HepG2 (cell line): ENCODE measurements around the gene LDHAL6B. TPM values are rescaled to one million over a fixed set of nuclear protein-coding genes. Genes with fewer than 3 reads are reported as not detected.

Experiments used
- ATAC-seq: fragments of 200-7000 bp; cut with Tn5 transposase; 3 replicates; pipeline ENCODE4 v1.9.1; 2020; ENCODE audit warnings: mild to moderate bottlenecking, moderate library complexity
- BruUV-seq: library from RNA; stranded (reverse); fragments of 400-500 nt; replicated peaks from 2 replicates; lab custom pipeline; 2021; lab: Mats Ljungman, UMichigan
- CTCF ChIA-PET: fragments of 300-600 bp; formaldehyde crosslinking; extraction: SDS; loops from one replicate; lab custom pipeline; 2021; ENCODE audit warnings: low total read pairs, inconsistent platforms, low intra/inter-chr PET ratio; lab: Yijun Ruan, JAX
- POLR2A ChIA-PET: fragments of 350-600 bp; sonication (Branson Sonifier 250); formaldehyde crosslinking; loops from one replicate; lab custom pipeline; 2020; ENCODE audit warnings: antibody characterized with exemption, inconsistent platforms; lab: Yijun Ruan, JAX
- DNase-seq: peaks from one replicate; pipeline ENCODE4 v3.0.0-alpha.2; 2015; ENCODE audit warnings: low spot score
- FAIRE-seq: peaks from 3 replicates; lab custom pipeline; 2011; peaks lifted over from hg19 to GRCh38; lab: Jason Lieb, UNC
- H2AFZ ChIP-seq: one replicate; pipeline ENCODE4 v1.6.1; 2011; ENCODE audit warnings: low read length, inconsistent platforms
- H3K27ac ChIP-seq: fragments of 300-600 bp; 3 replicates; pipeline ENCODE4 v1.8.0; 2011; ENCODE audit warnings: mixed run types, mild to moderate bottlenecking, mixed read lengths, low read length, inconsistent platforms; ENCODE audit not compliant: insufficient read depth; ENCODE audit errors: extremely low read length
- H3K27me3 ChIP-seq, 2 experiments: fragments of 200-600 bp in 1 of 2; 2 replicates in 1 of 2; 3 replicates in 1 of 2; pipeline versions ENCODE4 v1.6.0 to v1.8.0; 2011; ENCODE audit warnings: low read length in 2 of 2, mild to moderate bottlenecking in 2 of 2, moderate library complexity in 2 of 2, inconsistent platforms in 1 of 2; ENCODE audit not compliant: insufficient read depth in 2 of 2, control insufficient read depth in 1 of 2
- H3K36me3 ChIP-seq, 2 experiments: fragments of 200-600 bp in 1 of 2; replicated peaks in 1 of 2; 2 replicates in 1 of 2; 3 replicates in 1 of 2; pipeline versions ENCODE4 v1.5.1 to v1.8.0; 2011; ENCODE audit warnings: low read length in 2 of 2, inconsistent platforms in 1 of 2; ENCODE audit not compliant: insufficient read depth in 2 of 2, control insufficient read depth in 1 of 2
- H3K4me1 ChIP-seq: 2 replicates; pipeline ENCODE4 v1.5.1; 2012; ENCODE audit warnings: low read length, inconsistent platforms; ENCODE audit not compliant: insufficient read depth
- H3K4me2 ChIP-seq: 2 replicates; pipeline ENCODE4 v1.6.0; 2011; ENCODE audit warnings: low read depth, low read length, inconsistent platforms
- H3K4me3 ChIP-seq, 3 experiments: fragments of 200-600 bp in 1 of 3; sonication (generic), shearing (Covaris generic) in 1 of 3; replicated peaks in 1 of 3; 2 replicates each; pipeline ENCODE4 v1.5.1; 2011 to 2016; ENCODE audit warnings: low read length in 3 of 3, inconsistent platforms in 2 of 3, low read depth in 2 of 3, mild to moderate bottlenecking in 2 of 3, control low read depth in 1 of 3, mixed read lengths in 1 of 3; ENCODE audit not compliant: insufficient read depth in 1 of 3
- H3K79me2 ChIP-seq: one replicate; pipeline ENCODE4 v1.6.1; 2011; ENCODE audit warnings: low read length, inconsistent platforms; ENCODE audit not compliant: insufficient read depth
- H3K9ac ChIP-seq: 2 replicates; pipeline ENCODE4 v1.6.0; 2011; ENCODE audit warnings: mild to moderate bottlenecking, low read depth, low read length, inconsistent platforms; ENCODE audit not compliant: insufficient read depth
- H3K9me3 ChIP-seq: 2 replicates; pipeline ENCODE4 v1.5.1; 2012; ENCODE audit warnings: mild to moderate bottlenecking, low read length
- H4K20me1 ChIP-seq: 2 replicates; pipeline ENCODE4 v1.6.0; 2011; ENCODE audit warnings: inconsistent platforms, mild to moderate bottlenecking, low read length, moderate library complexity; ENCODE audit not compliant: insufficient read depth
- ADNP ChIP-seq: sonication (generic); formaldehyde crosslinking; IDR thresholded peaks from 2 replicates; pipeline ENCODE4 v1.4.0; 2020; ENCODE audit warnings: missing genetic modification reagents
- CBX5 ChIP-seq: sonication (generic); formaldehyde crosslinking; IDR thresholded peaks from 2 replicates; pipeline ENCODE4 v1.4.0; 2020; ENCODE audit warnings: missing genetic modification reagents, borderline replicate concordance
- ZNF674 ChIP-seq: sonication (generic); formaldehyde crosslinking; IDR thresholded peaks from 2 replicates; pipeline ENCODE4 v1.5.0; 2020; ENCODE audit warnings: low read depth, mild to moderate bottlenecking, missing genetic modification reagents
- WGBS: methylation state at CpG from one replicate; pipeline ENCODE4 v1.1.6; 2017; ENCODE audit warnings: low lambda C conversion rate; 5-methylcytosine and 5-hydroxymethylcytosine counted together
- in situ Hi-C: cut with HindIII; loops from 2 replicates; pipeline ENCODE4 v1.10.0; 2017; ENCODE audit warnings: low pct_unique_long_range_greater_than_20kb; ENCODE audit not compliant: extremely low pct_ligation_motif_present
- intact Hi-C: fragments of 100-400 bp; cut with micrococcal nuclease; formaldehyde crosslinking; loops from one replicate; pipeline ENCODE4 v1.10.0; 2022; ENCODE audit not compliant: unreplicated experiment
- polyA plus RNA-seq, 8 experiments: library from polyadenylated mRNA; depleted of rRNA in 3 of 8; stranded (reverse) in 7 of 8; unstranded in 1 of 8; fragments of >200 nt; fragmentation: Illumina TruSeq in 4 of 8; extraction: Trizol in 4 of 8; gene quantifications; 2 replicates each; pipeline versions ENCODE4 v1.2.1 to v1.2.3, GENCODE V29; 2011 to 2016; ENCODE audit warnings: low read depth in 4 of 8, missing spikeins in 1 of 8, mixed read lengths in 1 of 8; ENCODE audit not compliant: insufficient read depth in 1 of 8
- total RNA-seq, 5 experiments: library from RNA; depleted of rRNA; stranded (reverse); fragments of >200 nt; fragmentation: Illumina TruSeq; extraction: Trizol; gene quantifications; 2 replicates each; pipeline ENCODE4 v1.2.3, GENCODE V29; 2016; ENCODE audit warnings: low read depth in 1 of 5
- TF ChIP-seq, protein P1 (sequence below): sonication (generic); formaldehyde crosslinking; IDR thresholded peaks from 2 replicates; pipeline ENCODE4 v1.5.0; 2020; ENCODE audit warnings: missing genetic modification reagents, mild to moderate bottlenecking, borderline replicate concordance
- TF ChIP-seq, protein P2 (sequence below): sonication (generic); formaldehyde crosslinking; IDR thresholded peaks from 2 replicates; pipeline ENCODE4 v1.4.0; 2020; ENCODE audit warnings: missing genetic modification reagents

LDHAL6B gene
- total and polyA plus RNA-seq, 2 of the 13 experiments (the other 11 are each of a cell fraction or from before 2014, with no cell fraction given): not detected

DNA sequence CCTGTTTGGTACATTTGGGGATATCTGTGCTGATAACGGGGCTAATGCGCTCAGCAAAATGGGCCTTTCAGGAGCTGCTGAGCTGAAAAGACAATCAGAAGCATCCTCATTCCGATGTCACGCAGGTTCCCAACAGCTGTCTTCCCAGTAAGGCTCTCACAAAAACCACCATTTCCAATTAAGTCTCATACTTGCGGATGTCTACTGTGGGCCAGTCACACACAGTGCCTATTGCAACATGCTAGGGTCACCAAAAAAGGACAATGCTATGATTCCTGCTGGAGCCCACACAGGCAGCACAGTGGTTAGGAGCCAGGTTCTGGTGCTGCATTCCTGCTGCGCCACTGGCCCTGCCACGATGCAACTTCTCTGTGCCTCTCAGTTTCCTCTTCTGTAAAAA lies 16.4 kb upstream of the LDHAL6B start:
- BruUV-seq: no TSS peak
- Histone ChIP-seq H3K36me3 (peaks cover 14 to 44% of the 10 kb centered on the region in 2 experiments; a peak in 4 of 5 replicates), H3K9ac (no peak overlapping the region), H3K9me3 (no peaks in the 10 kb centered on the region), H3K79me2 (no peaks in the 10 kb centered on the region), H3K4me1 (no peaks in the 10 kb centered on the region), H3K4me3 (no peak overlapping the region), H3K27ac (no peak overlapping the region), H4K20me1 (no peaks in the 10 kb centered on the region), H2AFZ (no peak overlapping the region), H3K27me3 (no peaks in the 10 kb centered on the region), H3K4me2 (no peak overlapping the region)
- FAIRE-seq (no peak), DNase-seq (no peak), ATAC-seq (no peak)
- over 99% methylated on average over 7 of the region's 7 CpGs for WGBS
- TF ChIP-seq, protein P1, sequence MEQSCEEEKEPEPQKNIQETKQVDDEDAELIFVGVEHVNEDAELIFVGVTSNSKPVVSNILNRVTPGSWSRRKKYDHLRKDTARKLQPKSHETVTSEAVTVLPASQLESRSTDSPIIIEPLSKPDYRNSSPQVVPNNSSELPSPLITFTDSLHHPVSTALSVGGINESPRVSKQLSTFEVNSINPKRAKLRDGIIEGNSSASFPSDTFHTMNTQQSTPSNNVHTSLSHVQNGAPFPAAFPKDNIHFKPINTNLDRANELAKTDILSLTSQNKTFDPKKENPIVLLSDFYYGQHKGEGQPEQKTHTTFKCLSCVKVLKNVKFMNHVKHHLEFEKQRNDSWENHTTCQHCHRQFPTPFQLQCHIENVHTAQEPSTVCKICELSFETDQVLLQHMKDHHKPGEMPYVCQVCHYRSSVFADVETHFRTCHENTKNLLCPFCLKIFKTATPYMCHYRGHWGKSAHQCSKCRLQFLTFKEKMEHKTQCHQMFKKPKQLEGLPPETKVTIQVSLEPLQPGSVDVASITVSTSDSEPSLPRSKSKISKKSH: no peak
- TF ChIP-seq ZNF674 (no peak), CBX5 (CRISPR knock-in tag) (no peak), ADNP (CRISPR knock-in tag) (no peak)
- TF ChIP-seq, protein P2, sequence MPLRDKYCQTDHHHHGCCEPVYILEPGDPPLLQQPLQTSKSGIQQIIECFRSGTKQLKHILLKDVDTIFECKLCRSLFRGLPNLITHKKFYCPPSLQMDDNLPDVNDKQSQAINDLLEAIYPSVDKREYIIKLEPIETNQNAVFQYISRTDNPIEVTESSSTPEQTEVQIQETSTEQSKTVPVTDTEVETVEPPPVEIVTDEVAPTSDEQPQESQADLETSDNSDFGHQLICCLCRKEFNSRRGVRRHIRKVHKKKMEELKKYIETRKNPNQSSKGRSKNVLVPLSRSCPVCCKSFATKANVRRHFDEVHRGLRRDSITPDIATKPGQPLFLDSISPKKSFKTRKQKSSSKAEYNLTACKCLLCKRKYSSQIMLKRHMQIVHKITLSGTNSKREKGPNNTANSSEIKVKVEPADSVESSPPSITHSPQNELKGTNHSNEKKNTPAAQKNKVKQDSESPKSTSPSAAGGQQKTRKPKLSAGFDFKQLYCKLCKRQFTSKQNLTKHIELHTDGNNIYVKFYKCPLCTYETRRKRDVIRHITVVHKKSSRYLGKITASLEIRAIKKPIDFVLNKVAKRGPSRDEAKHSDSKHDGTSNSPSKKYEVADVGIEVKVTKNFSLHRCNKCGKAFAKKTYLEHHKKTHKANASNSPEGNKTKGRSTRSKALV (CRISPR knock-in tag): no peak
- in situ Hi-C loops (no loop called here), intact Hi-C loops (no loop called here)
- CTCF ChIA-PET: no interaction called here
- POLR2A ChIA-PET: no interaction called here
